ENCODE measurements around the gene TRDN. TPM values are rescaled to one million over a fixed set of nuclear protein-coding genes. Genes with fewer than 3 reads are reported as not detected.

Gene TRDN
- total RNA-seq, 1 donor from 2014 or later, result not detected

GRCh38 chr6:123306334-123306733, 330.4 kb downstream of the TRDN start:
- no peak overlapping the region for H3K4me3 ChIP-seq
- H3K27me3 ChIP-seq (ENCODE audit: low read depth), result no peaks in the 10 kb centered on the region
- H3K9me3 ChIP-seq, result no peaks in the 10 kb centered on the region
- no peak for DNase-seq
- no peak for ATAC-seq
- no peaks in the 10 kb centered on the region for H3K36me3 ChIP-seq
- TF ChIP-seq CTCF (IDR thresholded peaks at IDR 0.05), result no peak
- H3K27ac ChIP-seq, result no peak overlapping the region
- no peaks in the 10 kb centered on the region for H3K4me1 ChIP-seq
- intact Hi-C loops (cut with DNase I), result no loop called here

- intact Hi-C loops (cut with DNase I), result no loop called here
- Histone ChIP-seq H3K4me3 (no peak overlapping the region), H3K9me3 (no peaks in the 10 kb centered on the region), H3K36me3 (no peaks in the 10 kb centered on the region), H3K27me3 (ENCODE audit: low read depth) (no peaks in the 10 kb centered on the region), H3K27ac (no peak overlapping the region), H3K4me1 (no peaks in the 10 kb centered on the region)
- DNase-seq (no peak), ATAC-seq (no peak)
- TF ChIP-seq CTCF (IDR thresholded peaks at IDR 0.05), result no peak
Observed at GRCh38 chr6:123295672-123296071, 341.1 kb downstream of the TRDN start.

- DNase-seq (no peak), ATAC-seq (no peak)
- H3K36me3 ChIP-seq, result no peaks in the 10 kb centered on the region
- H3K4me1 ChIP-seq, result no peaks in the 10 kb centered on the region
- no peaks in the 10 kb centered on the region for H3K27me3 ChIP-seq (ENCODE audit: low read depth)
- intact Hi-C loops (cut with DNase I), result no loop called here
- no peaks in the 10 kb centered on the region for H3K9me3 ChIP-seq
- no peak overlapping the region for H3K4me3 ChIP-seq
- no peak overlapping the region for H3K27ac ChIP-seq
- TF ChIP-seq CTCF (IDR thresholded peaks at IDR 0.05), result no peak
Observed at GRCh38 chr6:123295181-123295580, 341.6 kb downstream of the TRDN start.

- ATAC-seq (no peak), DNase-seq (no peak)
- Histone ChIP-seq H3K27ac (no peak overlapping the region), H3K4me1 (no peaks in the 10 kb centered on the region), H3K36me3 (no peaks in the 10 kb centered on the region), H3K27me3 (ENCODE audit: low read depth) (no peaks in the 10 kb centered on the region), H3K9me3 (no peaks in the 10 kb centered on the region), H3K4me3 (no peak overlapping the region)
- no peak for TF ChIP-seq CTCF (IDR thresholded peaks at IDR 0.05)
- intact Hi-C loops (cut with DNase I), result no loop called here
Observed at GRCh38 chr6:123288649-123289048, 348.1 kb downstream of the TRDN start.

GRCh38 chr6:123276546-123276980, 360.2 kb downstream of the TRDN start:
- H3K4me1 ChIP-seq, result no peaks in the 10 kb centered on the region
- H3K9me3 ChIP-seq, result no peaks in the 10 kb centered on the region
- no peak for DNase-seq
- no peak for TF ChIP-seq CTCF (IDR thresholded peaks at IDR 0.05)
- no peak for ATAC-seq
- intact Hi-C loops (cut with DNase I), result no loop called here
- no peaks in the 10 kb centered on the region for H3K27me3 ChIP-seq (ENCODE audit: low read depth)
- H3K27ac ChIP-seq, result no peak overlapping the region
- no peaks in the 10 kb centered on the region for H3K36me3 ChIP-seq
- H3K4me3 ChIP-seq, result no peak overlapping the region

- intact Hi-C loops (cut with DNase I), result no loop called here
- TF ChIP-seq CTCF (IDR thresholded peaks at IDR 0.05), result no peak
- H3K9me3 ChIP-seq, result no peaks in the 10 kb centered on the region
- no peak overlapping the region for H3K4me3 ChIP-seq
- no peak overlapping the region for H3K27ac ChIP-seq
- DNase-seq (no peak), ATAC-seq (no peak)
- H3K36me3 ChIP-seq, result no peaks in the 10 kb centered on the region
- no peaks in the 10 kb centered on the region for H3K27me3 ChIP-seq (ENCODE audit: low read depth)
- H3K4me1 ChIP-seq, result no peaks in the 10 kb centered on the region
Observed at GRCh38 chr6:123263981-123264380, 372.8 kb downstream of the TRDN start.
